ENCODE measurements around the gene FYN.

FYN gene

DNA sequence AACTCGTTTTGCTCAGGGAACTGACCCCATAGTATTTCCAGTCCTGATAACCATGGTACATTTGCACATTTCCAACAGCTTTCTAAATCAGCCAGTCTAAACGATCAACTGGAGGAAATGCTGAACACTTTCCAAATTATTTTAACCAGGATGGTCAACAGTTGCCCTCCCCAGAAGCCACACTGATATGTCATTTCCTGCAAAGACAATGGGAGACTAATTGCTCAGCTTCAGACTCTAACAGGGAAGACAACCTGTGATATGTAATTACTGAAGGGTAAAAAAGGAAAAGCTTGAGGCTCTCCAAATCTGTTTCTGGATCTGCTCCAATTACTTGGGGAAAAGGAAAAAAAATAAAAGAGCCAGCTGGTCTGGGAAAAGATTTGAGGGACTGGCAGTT, 88.8 kb downstream of the FYN start:
- peak; percentile 42 for DNase-seq

DNA sequence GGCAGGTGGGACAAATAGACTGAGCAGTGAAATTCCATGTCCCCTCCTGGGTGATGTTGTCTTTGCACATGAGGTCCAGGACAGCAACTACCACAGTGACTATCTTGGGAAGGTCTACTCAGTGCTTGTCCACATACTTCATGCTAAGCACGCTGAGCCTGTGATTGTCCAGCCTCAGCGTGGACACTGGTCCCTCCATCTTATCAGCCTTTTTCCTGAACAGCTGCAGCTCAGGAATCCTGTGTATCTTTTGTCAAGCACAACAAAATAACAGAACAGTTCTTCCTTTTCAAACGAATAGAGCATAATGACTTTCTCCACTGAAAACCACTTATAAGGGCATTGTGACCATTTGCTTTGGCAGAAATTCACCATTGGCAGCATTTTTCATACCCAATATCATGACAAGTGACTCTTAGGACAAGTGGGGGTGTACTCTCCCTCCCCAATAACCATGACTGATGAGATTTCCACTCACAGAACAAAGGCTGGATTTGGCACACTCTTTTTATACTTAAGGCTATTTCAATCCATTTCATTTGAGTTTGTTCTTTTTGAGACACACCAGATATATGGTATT, 90.3 kb downstream of the FYN start:
- DNase-seq, result no peak

DNA sequence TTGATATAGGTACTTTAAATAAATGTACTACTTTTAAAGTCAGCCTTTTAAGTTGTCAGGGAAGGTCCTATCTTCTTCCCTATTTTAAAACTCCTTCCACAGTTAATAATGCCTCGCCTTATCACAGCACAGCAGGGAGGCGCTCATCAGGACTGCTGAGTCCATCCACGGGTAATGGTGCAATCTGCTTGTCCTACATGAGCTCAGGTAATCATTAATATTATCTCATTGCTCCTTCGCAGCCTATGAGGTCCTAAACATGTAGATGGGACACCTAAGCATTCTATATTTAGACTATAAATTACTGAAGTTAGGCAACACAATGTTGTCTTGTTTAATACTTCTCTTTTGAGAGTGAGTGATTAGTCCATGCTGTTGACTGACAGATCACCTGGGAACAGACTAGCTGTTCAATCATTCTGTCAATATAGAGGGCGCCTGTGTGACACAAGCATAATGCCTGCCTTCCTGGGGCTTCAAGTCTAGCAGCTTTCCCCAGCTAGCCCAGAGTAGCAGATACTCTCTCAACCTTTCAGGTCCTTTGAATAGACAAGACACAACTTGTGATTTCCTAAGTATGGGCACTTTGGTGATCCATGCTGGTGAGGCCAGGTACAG, 91.0 kb downstream of the FYN start:
- no peak for DNase-seq

DNA sequence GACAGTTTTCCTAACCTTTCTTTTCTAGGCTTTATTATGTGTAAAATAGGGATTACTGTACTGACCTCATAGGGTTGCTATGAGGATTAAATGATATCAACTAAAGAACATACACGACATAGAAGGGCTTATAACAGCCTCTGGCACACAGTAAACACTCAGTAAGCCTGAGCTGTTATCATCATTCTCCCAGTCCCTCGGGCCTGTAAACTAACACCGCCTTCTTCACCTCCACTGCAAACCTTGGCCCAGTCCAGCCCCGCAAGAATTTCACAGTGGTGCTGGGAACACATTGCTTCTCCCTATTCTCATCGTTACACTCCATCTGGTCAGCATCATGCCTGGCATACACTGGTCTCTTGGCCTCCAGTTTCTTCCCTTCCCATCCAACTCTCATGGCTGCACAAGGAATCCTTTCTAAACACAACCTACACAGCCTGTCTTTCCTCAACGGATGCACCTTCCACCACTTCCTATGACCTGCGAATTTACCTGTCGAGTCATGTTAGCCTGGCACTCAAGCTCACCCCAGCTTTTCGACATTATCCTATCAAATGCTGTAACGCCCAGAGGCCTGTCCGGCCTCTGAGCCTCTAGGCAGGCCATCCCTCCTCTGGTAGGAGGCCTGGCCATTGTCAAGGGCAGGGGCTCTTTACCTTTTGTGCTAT, 92.1 kb downstream of the FYN start:
- DNase-seq, result no peak

DNA sequence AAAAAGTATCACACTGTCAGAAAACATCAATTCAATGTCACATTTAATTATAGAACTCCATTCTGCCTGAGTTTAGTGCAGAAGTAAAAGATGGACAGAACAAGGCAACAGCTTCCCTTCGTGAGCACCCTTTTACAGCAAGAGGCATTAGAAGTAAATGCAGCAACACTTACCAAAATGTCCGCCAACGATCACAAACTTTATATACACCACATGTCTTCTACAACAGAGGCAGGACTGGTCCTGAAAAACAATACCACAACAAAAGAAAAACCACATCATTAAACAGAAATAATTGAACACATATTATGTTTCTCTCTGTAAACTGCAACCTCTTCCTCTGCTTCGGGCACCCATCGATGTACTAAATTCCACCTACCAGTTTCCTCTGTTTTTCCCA, 92.9 kb downstream of the FYN start:
- DNase-seq, result no peak

DNA sequence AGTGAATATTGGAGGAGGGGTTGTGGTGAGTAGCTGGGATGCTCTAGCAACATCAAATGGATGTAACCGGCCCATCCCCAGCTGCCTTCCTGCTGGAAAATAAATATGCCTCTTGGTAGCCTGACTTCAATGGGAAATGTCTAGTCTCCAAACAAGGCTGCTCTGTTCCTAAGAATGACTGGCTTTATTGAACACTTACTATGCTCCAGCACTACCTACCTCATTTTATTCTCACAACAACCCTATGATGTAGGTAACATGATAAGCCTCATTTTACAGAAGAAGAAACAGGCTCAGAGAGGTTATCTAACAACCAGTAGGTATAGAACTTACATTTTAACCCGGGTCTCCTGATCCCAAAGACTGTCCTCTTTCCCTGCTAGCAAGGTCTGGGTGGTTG, 93.6 kb downstream of the FYN start:
- DNase-seq, result no peak

DNA sequence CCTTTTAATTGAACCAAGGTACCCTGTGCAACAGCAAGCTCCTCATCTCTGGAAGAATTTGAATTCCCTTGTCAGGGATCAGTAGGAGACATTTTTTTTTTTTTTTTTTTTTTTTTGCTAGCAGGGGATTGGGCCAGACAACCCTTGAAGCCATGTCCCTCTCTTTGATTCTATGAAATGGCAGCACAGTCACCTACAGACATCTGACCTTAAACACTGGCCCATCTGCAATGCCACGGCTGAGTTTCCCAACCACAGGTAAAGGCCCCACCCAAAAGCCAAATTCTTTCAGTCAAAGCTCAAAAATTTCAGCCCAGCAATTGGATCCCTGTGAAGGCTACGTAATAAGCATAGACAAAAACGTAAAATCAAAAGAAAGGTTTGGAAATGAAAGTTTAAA, 94.2 kb downstream of the FYN start:
- no peak for DNase-seq

DNA sequence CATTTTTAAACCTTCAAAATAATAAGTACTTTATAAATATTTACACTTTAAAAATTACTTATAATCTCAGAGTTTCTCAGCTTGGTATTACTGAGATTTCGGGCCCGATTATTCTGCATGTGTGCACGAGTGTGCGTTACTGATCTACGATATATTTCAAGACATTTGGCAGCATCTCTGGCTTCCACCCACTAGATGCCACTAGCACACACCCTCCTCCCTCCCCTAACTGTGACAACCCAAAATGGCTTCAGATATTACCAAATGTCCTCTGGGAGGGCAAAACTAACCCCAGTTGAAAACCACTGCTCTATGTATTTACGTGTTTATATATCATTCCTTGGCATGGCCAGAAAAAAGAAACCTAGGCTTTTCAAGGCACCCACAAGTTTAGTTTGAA, 95.9 kb downstream of the FYN start:
- no peak for DNase-seq

DNA sequence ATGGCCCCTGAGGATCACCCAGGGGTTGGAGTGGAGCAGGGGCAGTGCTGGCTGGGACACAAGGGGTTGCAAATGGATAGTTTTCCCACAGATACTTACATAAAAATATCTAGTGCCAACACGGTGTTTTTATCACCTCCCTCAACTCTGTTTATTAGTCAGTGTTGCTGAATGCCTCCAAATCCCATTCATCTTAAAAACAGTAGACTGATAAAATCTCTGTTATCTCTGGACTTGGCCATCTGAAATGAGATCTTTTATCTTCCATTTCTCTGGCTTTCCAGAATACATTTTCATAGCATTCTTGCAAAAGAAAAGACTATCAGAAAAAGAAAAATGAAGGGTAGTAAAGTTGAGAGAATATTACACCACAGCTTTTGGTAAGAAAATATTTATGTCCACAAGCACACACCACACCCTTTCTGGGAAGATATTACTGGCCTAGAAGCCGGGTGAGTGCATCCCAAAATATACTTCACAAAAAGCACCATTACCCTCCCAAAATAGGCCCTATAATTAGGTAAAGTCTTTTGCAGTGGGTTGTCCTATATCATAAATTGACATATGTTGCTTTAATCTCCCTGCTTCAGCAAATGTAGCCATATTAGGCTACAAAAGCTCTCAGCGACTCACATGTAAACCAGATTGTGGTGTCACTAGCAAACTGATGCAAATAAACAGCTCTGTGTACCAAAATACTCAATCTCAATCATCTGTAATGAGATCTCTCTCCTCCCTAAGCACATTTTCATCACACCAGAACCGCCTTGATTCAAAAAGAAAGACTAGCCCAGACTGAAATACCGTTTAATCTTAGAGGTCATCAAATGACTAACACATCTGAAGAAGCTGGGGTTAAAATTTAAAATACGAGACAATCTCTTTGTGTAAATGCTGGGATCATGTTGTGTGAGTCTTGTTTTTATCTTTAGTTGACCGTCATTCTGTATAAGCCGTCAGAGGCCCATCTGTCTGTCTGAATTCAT, 96.7 kb downstream of the FYN start:
- DNase-seq, result no peak

DNA sequence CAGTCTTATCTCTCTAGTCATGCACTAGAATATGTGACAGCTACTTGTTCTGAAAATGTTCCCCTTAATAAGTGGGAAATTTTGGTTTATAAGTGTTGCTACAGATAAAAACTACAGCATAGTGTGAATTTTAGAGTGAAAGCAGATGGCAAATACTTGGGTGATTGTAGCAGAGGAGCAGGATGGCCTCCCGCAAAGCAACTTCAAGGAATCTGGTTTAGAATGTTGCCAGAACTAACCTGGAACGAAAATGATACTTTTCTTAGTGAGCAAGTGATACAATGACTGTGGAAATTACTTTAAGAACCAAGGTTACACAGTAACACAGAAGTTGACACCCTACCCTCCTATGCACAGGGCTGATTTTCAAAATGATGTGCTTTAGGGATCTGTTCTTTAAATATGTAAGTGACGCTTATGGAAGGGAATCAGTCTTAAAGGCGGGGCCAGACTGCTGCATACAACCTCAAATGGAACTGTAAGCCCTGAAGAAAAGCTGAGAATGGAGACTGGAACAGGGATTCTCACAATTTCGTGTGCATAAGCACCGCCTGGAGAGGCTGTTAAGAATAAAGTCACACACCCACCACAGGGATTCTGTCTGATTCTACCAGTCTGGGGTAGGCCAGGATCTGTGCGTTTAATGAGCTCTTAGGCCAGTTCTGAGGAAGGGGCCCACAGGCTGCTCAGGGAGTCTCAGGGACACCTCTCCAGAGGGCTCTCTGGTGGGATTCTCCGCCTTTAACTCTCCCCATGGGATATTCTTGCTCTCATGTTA, 97.9 kb downstream of the FYN start:
- DNase-seq, result no peak

DNA sequence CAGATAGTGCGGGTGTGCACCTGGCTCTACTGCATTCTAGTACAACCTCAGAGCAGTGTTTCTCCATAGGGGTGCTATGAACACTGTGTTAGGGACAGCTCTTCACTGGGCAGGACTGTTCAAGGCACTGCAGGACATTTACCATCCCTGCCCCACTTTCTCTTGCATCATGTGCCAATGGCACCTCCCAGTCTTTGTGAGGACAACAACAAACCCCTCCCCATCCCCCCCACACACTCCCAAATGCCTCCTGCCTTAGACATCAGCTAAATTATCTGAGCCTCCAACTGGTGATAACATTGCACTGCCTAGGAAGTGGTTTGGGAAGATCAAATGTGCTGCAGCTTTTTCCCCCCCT, 98.9 kb downstream of the FYN start:
- peak; percentile 42 for DNase-seq

DNA sequence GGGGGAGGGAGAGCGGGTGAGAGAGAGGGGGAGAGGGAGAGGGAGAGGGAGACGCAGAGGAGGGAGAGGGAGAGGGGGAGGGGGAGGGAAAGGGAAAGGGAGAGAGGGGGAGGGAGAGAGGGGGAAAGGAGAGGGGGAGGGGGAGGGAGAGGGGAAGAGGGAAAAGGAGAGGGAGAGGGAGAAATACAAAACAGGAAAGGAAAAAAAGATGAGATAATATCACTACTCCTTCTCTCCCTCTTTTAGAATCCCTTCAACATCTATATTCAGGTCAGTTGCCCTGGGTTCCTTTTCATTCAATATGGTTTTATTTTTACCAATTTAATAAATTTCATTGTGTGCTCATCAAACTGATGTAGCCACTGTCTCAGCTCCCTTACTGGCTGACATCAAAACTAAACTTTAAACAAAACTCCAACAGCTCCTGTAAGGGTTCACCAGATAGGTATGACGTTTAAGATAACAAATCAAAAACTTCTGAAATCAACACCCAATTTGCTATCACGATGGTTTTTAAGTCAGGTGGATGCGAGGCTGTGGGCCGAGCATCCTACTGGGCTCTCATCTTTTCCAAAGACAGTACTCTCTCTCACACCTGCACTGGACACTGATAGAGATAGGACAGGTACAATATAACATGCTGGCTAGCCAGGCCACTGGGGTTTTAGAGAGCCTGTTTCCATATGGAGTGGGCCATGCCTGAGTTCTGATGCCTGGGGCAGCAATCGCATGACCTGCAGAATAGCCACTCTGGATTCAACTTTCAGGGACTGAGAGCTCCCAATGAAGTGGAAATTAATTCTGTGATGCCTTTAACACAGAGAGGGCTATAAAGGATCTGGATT, 99.5 kb downstream of the FYN start:
- DNase-seq, result no peak

DNA sequence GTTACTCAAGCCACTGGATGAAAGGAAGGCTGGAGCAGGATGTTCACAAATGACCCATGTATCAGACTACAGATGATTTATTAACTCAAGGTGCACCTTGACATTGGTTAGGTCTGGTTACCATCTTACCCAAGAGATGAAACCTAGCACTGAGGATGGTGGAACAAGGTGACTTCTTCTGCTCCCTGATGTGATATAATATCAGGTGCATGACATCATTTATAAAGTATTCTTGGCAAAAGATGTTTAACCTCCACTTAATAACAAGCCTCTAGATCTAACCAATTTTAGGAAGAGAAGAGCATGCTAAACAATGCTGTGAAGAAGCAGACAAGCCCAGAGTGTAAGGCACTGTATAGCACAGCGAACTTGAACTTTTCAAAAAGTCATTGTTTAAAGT, 100.9 kb downstream of the FYN start:
- DNase-seq, result no peak

DNA sequence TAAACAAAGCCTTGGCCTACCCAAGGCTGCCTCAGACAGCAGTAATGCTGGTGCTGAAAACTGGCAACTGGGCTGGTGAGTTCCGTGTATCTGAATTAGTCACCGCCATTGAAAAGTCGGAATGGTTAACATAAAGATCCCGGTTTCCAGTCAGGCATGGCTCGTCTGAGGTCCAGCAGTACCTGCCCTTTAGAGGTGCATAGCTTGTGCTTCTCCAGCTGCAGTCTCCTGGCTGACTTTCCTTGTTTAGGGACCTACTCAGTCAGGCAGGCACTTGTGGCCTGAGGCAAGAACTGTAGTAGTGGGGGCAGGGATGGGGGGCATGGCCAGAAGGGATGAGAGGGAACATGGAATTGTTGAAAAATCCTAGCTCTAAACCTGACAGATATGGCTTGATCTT, 101.6 kb downstream of the FYN start:
- no peak for DNase-seq

DNA sequence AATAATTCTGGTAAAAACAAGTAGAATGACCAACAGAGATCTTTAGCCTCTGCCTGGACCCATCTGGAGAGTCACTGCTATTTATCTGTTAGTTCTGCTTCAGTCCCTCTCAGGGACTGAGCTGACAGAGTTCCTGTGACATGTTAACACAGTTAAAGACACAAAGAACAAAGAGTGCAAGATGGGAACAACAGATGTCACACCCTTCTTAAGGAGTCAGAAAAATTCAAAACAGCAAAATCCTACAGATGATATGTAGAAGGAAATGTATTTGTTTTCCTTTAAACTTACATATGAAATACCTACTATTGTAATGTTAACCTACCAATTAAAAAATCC, 102.2 kb downstream of the FYN start:
- no peak for DNase-seq

DNA sequence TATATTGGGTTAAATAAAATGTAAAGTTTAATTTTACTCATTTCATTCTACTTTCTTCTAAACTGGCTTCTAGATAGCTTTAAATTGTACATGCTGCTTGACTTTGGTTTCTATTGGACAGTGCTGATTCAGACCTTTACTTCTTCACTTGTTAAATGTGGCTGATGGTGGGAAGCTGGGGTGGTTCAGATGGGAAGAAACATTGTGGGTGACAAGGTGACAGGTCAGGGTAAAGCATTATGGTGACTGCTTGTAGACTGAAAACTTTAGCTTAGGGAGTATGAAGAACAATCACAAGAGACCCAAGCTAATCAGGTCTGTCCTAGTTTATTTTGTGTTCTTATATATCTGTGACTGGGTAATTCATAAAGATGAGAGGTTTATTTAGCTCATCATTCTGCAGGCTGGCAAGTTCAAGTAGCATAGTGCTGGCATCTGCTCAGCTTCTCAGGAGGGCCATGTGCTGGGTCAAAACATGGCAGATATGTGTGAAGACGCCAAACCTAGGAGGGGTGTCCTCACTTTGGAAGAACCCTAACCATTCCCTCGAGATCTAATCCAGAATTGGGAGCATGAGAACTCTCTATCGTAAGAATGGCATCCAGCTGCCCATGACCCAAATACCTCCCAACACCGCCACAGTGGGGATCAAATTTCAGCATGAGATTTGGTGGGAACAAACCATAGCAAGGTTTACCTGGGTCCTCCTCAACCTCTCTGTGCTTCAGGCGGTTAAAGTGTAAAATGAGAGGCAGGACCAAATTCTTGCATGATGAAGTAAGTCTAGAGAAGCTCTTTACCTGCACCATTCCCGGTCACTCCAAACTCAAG, 102.8 kb downstream of the FYN start:
- DNase-seq, result no peak

DNA sequence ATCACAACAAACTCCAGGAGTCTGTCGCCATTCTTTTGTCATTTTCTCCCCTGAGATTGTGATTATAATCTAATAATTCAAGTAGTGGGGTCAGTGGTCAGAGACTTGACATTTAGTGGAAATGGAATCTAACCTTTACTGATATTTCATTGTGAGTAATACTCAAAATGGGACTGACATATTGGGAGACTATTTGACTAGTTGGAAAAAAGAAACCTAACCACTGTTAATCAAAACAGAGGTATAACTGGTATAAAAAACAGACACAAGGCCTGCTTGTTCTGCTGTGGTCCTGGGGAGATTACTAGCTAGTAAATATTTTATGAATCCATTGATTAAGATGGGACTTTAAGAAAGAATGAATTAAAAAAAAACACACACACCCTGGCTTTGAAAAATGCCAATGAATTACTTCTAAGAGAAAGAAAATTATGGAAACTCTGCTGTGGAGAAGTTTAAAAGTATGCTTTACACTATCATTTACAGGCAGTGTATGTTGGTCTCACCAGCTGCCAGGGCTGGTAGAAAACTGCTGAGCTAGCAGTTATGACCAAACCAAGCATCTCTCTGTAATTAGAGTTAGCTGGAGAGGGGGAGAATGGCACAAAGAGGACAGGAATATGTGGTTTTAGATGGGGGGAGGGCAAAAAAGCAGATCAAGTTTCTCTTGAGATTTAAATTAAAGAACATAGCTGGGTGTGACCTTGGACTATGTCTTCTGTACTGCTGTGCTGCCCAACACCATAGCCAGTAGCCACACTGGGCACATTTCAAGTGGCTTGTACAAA, 103.7 kb downstream of the FYN start:
- DNase-seq, result no peak

DNA sequence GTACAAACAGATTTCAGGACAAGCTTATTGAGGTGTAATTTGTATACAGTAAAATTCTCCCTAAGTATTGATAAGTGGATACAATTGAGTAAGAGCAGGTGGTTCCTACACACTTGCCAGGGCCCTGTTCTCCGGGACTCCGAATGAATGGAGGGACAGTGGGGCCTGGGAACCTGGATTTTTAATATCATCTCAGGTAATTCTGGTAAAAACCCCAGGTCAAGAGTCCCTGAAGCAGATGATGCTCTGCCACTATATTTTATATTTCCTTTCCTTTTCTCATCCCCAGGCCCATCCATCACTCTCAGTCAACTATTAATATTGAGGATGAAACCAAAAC, 104.9 kb downstream of the FYN start:
- DNase-seq, result no peak

DNA sequence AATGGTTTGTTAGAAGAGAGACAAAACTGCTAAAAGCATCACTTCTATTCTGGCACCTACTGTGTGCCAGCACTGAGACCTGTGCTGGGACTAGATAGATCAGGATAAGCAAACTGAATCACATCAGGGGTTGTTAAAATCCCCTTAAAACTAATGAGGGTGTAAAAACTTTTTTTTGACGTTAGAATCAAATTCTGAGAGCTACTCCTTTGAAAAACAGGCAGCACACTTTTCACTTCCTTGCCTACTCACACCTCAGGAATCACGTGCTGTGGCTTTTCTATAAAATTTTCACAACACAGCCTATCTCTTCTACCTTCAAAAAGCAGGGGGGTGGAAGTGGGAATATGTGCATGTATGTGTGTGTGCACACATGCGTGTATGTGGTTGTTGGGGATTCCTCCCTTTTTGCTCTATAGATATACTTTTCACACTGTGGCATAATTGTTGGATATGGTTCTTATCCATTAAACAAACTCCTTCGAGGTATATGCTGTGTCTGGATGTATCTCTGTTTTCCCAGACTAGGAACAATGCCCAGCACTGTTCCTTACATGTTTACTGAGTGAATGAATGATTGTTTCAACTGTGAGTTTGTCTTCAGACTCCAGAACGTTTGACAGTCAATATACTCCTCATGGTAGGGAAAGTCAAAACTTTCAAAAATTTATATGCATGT, 105.4 kb downstream of the FYN start:
- DNase-seq, result no peak
